GM19351 (cell line): Measurements from ENCODE around the gene STATH.
"Not testable (repeated sequence)": the region's sequence is repeated elsewhere in the genome, so short reads cannot be mapped to it uniquely, and the experiment has no call there.

ENCODE experiments used
- ATAC-seq: cut with Tn5 transposase; IDR thresholded peaks from one replicate; pipeline ENCODE4 v1.9.1; 2021; ENCODE audit warnings: mild to moderate bottlenecking, moderate library complexity; ENCODE audit not compliant: unreplicated experiment

The STATH gene, protein sequence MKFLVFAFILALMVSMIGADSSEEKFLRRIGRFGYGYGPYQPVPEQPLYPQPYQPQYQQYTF

DNA sequence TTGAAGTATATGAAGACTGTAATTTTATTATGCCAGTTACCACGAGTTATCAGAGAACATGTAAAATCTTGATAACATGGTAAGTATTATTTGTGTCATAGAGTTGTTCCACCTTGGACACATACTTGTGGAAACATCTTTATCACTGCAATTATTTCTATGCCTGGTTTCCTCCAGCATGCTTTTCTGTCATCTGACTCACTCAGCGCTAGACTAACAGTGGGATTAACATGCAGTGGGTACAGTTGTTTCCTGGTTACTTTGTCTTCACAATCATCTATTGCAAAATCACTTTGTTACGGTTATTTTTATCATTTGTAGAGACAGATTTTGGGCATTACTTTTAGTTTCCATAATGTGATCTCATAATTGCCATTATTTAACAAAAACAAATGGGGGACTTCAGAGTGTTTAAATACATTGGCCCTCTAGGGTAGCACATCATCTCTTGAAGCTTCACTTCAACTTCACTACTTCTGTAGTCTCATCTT is at the start of gene STATH:
Gene STATH (plus strand): TSS at position 441 of the 491 bp plus-strand sequence. CDS start 2,472 bp downstream, outside the sequence.
- no peak for ATAC-seq

DNA sequence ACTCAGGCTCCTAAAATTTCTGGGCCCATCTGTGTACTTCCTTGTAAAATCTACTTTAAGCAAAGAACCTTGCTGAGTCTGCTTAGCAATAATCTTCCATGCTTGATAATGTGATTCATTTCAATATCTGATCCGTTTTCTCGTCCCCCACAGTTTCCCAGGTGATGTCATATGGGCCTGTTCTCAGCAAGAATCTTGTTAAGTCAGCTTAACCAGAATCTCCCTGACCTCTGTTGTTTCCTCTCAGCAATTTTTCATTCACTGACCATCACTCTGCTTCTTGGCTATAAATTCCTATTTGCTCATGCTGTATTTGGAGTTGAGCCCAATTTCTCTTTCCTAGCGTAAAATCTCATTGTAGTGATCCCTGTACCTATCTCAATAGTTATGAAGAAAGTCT is 44.2 kb upstream of the STATH start:
- no peak for ATAC-seq

DNA sequence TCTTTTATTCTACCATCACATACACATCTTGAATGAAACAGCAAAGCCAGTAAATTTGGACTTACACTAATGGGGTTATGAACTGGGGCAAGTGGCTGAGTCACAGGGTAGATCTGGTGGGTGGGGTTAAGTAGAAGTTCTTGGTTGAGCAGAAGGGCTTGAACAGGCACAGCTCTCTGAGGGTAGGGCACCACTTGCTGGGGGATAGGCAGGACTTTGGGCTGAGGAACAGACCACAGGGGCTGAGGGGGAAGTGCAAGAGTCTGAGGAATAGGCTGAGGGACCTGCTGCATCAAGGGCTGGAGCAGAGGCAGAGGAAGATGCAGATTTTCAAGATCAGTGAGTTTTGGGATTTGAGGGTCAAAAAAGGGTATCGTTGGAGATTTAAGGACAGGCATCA is 38.6 kb upstream of the STATH start:
- no peak for ATAC-seq

DNA sequence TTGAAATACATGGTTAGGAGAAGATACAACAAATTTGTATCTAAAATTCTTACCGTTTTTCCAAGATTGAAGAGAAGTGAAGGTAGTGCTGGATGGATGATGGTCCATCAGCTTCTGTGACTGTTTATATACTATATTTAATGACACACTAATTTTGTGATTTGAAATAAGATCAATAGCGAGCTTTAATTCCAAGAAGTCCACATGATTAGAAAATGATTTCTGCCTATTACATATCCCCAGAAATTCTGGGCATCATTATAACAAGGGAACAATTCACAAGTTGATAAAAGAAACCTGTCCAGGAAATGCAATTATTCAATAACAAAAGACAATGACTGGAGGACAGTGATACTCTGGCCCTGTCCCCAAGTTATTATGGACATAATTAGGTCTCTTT is 30.1 kb upstream of the STATH start, which contains the start of gene CSN2:
Gene CSN2 (minus strand): TSS at position 101 of the 400 bp plus-strand sequence. CDS start 4,733 bp downstream, outside the sequence.
- no peak for ATAC-seq

DNA sequence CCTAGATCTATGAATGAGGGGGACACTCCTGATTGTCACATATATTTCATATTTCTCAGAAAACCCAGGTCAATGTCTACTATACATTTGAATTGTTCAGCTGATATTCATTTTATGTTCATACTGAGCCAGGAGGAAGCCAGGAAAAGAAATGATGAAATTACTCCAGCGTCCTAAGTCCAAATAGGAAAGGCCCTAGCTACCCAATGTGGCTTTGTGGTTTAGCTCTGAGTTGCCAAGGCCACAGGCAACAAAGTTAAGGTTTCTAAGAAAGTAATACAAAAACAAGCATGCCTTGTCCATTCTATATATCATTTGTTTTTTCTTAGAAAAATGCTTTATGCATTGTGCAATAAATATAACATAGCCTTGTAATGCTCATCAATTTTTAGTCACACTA is 25.7 kb upstream of the STATH start:
- ATAC-seq, result no peak

DNA sequence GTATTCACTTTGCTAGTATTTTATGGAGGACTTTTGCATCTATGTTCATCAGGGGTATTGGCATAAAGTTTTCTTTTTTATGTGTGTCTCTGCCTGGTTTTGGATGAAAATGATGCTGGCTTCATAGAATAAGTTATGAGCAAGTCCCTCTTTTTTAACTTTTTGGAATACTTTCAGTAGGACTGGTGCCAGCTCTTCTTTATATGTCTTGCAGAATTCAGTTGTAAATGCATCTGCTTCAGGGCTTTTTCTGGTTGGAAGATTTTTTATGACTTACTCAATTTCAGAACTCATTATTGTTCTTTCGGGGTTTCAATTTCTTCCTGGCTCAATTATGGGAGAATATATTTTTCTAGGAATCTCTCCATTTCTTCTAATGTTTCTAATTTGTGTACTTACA is 21.1 kb upstream of the STATH start:
- no peak for ATAC-seq

DNA sequence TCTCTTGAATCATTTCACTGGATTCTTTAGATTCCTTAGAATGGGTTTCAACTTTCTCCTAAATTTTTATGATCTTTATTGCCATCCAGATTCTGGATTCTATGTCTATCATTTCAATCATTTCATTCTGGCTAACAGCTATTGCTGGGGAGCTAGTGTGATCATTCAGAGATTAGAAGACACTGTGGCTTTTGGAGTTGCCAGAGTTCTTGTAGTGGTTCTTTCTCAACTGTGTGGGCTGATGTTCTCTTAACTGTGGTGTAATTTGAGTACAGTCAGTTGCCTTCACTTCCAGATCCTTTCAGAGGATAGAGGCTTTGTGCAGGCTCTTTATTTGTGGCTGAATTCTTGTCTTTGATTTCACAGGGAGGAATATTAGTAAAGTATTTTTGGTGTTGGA is 18.2 kb upstream of the STATH start:
- ATAC-seq, result no peak

DNA sequence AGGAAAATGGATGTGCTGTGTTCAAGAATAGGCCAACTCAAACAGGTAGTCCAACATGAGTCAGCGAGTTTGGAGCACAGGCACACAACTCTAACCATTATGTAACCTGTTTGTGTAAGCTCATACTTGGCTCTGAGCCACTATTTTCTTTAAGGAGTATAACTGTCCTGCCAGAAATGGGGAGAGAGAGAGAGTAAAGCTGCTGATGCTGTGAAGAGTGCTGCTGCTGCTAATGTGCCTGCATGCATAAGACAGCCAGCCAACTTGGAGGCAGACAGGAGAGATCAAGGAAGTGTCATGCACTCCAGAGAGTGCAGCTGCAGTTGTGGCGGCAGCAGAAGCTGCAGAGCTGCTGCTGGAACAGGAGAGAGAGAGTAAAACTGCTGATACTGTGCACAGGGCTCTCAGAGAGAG is 11.7 kb upstream of the STATH start:
- ATAC-seq, result peak; percentile 72

DNA sequence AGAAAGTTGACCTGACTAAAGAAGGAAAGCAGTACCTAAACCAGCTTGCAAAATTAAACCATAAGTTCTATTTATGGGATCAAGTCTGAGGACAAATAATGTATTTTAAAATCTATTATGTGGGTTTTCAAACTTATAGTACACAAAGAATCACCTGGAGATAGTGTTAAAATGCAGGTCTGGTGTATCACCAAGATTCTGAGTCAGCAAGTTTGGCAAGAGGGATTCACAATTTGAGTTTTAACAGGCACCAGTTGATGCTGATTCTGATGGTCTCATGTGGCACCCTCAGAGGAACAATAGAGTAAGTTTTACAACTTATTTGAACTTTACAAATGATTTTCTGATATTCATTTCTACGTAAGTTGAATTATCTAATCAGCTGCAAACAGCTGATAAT is 9.1 kb upstream of the STATH start:
- no peak for ATAC-seq

DNA sequence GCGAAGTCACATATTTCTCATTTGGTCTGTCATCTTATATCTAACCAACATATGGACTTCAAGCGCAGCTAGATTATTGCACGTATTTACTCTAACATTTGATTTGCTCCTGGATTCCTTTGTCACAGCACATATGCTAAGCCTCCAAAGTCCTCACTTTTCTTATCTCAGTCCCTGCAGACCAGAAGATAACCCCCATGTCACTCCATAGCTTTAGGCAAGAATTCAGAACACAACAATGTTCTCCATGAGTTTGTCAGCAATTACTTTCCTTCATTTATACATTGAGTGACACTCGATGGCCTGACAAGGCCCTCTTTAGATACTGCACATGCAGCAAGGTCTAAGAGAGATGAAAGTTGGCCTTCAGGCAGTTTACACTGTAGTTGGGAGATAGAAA is 4.8 kb upstream of the STATH start:
- no peak for ATAC-seq

DNA sequence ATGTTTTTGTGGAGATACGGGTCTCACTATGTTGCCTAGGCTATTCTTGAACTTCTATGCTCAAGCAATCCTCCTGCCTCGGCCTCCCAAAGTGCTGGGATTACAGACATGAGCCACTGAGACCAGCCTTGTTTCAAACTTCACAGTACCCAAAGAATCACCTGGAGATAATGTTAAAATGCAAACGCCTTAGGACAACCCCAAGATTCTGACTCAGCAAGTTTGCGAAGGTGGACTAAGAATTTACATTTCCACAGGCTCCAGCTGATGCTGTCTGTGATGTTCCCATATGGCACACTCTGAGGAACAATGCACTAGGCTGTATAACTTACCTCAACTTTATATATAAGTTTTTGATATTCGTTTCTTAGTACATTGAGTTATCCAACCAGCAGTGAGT is 984 bp upstream of the STATH start:
- ATAC-seq, result no peak

DNA sequence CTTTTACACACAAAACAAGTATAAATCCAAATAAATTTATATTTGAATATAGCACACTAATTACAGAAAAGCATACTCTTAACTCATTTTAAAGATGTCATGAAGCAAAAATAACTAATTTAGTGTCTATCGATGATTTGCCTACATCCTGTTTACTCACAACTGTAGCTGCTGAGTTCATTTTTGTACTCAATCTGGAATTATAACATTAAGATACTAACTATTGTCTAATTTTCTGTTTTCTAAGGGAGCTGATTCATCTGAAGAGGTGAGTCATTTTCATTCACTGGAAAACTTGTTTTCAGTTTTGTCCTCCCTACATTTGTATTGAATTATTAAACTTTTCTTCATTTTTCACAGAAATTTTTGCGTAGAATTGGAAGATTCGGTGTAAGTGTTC is 3.7 kb downstream of the STATH start:
- peak; percentile 45 for ATAC-seq

DNA sequence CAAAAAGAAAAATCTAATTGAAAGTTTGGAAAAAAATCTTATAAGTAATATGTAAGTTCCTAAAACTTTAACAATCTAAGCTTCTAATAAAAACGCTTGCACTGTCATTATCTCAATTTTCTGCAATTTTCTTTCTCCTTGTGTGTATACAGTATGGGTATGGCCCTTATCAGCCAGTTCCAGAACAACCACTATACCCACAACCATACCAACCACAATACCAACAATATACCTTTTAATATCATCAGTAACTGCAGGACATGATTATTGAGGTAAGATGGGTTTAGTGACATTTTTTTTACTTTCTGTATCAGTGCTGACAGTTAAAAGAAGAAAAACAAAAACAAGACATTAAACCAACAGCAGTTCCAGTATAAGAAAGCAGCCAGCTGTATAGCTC is 4.9 kb downstream of the STATH start:
- no peak for ATAC-seq

DNA sequence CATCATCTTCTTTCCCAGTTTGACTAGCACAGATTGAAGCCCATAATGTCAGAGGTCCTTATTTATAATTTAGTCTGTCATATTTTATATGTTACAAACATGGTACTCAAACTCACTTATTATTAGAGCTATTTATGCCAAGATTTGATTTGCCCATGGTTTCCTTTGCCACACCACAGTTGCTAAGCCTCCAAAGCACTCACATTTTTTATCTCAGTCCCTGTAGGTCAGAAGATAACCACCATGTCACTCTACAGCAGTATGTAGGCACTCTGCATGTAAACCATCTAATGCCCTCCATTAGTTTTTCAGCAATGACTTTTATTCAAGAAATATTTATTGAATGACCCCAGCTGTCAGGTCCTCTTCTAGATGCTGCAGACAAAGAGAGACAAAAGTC is 6.7 kb downstream of the STATH start:
- ATAC-seq, result no peak

DNA sequence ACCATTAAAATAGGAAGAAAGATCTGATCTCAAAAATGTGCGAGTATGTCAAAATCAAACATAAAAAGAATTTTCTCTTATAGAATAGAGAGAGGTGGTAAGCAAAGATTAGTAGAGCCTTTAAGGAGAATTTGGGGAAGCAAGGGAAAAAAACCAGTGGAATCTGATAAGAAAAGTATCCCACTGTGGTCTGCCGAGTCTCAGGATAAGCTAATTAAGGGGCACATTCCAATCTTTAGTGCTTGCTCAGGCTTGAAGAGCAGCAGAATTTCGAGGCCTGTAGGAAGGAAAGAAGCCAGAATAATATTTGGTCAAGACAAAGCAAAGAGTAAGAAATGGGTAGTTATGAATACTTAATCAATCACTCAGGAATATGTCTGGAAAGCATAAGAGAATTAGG is 13.0 kb downstream of the STATH start:
- no peak for ATAC-seq

DNA sequence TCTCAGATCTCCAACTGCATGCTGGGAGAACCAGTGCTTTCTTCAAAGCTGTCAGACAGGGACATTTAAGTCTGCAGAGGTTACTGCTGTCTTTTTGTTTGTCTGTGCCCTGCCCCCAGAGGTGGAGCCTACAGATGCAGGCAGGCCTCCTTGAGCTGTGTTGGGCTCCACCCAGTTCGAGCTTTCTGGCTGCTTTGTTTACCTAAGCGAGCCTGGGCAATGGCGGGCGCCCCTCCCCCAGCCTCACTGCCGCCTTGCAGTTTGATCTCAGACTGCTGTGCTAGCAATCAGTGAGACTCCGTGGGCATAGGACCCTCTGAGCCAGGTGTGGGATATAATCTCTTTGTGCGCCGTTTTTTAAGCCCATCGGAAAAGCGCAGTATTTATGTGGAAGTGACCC is 23.2 kb downstream of the STATH start:
- not testable (repeated sequence) for ATAC-seq

DNA sequence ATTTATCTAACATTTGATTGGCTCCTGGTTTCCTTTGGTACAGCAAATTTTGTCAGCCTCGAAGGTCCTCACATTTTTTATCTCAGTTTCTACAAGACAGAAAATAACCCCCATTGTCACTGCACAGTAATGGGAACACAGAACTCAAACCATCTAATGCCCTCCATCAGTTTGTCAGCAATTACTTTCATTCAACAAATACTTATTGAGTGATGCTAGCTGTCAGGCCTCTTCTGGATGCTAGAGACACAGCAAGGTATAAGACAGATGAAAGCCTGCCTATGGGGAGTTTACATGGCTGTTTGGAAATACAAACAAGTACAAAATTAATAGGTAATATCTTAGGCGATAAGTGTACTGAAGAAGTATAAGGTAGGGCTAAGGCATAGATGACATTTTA is 27.5 kb downstream of the STATH start:
- ATAC-seq, result no peak

DNA sequence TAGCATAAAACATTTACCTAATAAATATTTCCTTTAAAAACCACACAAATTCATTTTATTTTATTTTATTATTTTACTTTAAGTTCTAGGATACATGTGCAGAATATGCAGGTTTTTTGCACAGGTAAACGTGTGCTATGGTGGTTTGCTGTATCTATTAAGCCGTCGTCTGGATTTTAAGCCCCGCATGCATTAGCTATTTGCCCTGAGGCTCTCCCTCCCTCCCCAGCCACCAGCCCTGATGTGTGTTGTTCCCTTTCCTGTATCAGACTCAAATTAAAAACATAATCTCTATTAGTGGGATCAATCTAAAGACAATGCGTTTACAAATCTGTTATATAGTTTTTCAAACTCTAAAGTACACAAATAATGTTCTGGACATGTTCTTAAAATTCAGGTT is 31.2 kb downstream of the STATH start:
- no peak for ATAC-seq

DNA sequence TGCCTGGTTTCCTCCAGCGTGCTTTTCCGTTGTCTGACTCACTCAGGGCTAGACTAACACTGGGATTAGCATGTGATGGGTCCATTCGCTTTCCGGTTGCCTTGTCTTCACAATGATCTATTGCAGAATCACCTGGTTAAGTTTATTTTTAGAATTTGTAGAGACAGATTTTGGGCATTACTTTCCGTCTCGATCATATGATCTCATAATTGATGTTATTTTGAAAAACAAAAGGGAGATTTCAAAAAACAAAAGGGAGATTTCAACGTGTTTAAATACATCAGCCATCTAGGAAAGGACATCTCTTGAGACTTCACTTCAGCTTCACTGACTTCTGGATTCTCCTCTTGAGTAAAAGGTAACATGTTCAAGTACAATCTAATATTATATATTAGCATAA is 32.4 kb downstream of the STATH start, which contains the start of gene HTN3:
Gene HTN3 (plus strand): TSS at position 301 of the 400 bp plus-strand sequence. CDS start 2,282 bp downstream, outside the sequence.
- not testable (repeated sequence) for ATAC-seq

DNA sequence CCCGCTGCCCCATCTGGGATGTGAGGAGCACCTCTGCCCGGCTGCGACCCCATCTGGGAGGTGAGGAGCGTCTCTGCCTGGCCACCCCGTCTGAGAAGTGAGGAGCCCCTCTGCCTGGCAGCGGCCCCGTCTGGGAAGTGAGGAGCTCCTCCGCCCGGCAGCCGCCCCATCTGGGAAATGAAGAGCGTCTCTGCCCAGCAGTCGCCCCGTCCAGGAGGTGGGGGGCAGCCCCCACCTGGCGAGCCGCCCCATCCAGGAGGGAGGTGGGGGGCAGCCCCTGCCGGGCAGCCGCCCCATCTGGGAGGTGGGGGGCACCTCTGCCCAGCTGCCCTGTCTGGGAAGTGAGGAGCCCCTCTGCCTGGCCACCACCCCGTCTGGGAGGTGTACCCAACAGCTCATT is 41.8 kb downstream of the STATH start:
- not testable (repeated sequence) for ATAC-seq

DNA sequence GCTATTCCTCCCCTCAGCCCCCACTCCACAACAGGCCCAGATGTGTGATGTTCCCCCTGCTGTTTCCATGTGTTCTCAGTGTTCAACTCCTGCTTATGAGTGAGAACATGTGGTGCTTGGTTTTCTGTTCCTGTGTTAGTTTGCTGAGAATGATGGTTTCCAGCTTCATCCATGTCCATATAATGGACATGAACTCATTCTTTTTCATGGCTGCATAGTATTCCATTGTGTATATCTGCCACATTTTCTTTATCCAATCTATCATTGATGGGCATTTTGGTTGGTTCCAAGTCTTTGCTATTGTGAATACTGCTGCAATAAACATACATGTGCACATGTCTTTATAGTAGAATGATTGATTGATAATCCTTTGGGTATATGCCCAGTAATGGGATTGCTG is 44.2 kb downstream of the STATH start:
- not testable (repeated sequence) for ATAC-seq

DNA sequence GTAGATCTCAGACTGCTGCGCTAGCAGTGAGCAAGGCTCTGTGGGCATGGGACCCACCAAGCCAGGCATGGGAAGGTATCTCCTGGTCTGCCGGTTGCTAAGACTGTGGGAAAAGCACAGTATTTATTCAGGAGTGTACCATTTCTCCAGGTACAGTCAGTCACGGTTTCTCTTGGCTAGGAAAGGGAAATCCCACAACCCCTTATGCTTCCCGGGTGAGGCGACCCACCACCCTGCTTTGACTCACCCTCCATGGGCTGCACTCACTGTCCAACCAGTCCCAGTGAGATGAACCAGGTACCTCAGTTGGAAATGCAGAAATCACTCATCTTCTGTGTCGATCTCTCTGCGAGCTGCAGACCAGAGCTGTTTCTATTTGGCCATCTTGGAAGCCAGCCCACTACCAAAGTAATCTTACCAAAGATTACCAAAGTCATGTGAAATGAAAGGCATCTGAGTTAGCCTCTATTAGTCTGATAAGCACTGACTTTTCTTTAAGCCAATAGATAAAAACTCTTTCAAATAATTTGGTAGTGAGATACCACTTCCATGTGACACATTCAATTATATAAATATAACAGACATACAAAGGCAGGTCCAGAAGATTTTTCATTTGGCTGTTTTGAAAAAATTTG is 46.0 kb downstream of the STATH start:
- no peak for ATAC-seq

DNA sequence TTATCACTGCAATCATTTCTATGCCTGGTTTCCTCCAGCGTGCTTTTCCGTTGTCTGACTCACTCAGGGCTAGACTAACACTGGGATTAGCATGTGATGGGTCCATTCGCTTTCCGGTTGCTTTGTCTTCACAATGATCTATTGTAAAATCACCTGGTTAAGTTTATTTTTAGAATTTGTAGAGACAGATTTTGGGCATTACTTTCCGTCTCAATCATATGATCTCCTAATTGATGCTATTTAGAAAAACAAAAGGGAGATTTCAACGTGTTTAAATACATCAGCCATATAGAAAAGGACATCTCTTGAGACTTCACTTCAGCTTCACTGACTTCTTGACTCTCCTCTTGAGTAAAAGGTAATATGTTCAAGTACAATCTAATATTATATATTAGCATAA is 54.4 kb downstream of the STATH start, which contains the start of gene HTN1:
Gene HTN1 (plus strand): TSS at position 301 of the 400 bp plus-strand sequence. CDS start 2,639 bp downstream, outside the sequence.
- ATAC-seq, result not testable (repeated sequence)
